NK-92 (cell line): ENCODE data around the gene LCAT.
"Not testable (repeated sequence)": the region's sequence is repeated elsewhere in the genome, so short reads cannot be mapped to it uniquely, and the experiment has no call there.

Source experiments
- DNase-seq: peaks from one replicate; lab custom pipeline; 2025; ENCODE audit not compliant: unreplicated experiment; lab: John Stamatoyannopoulos, UW

Gene LCAT

GRCh38 chr16:67950335-67950843 is 6.5 kb upstream of the LCAT start:
- no peak for DNase-seq

- no peak for DNase-seq
Observed at GRCh38 chr16:67949645-67950044, 5.7 kb upstream of the LCAT start.

- DNase-seq = no peak
Observed at GRCh38 chr16:67948015-67948414, 4.1 kb upstream of the LCAT start.

- no peak for DNase-seq
Observed at GRCh38 chr16:67946966-67947558, 3.1 kb upstream of the LCAT start.

- DNase-seq = no peak
Observed at GRCh38 chr16:67946128-67946569, 2.2 kb upstream of the LCAT start.

GRCh38 chr16:67945392-67945933 is 1.5 kb upstream of the LCAT start:
- no peak for DNase-seq

GRCh38 chr16:67944690-67945391 is 921 bp upstream of the LCAT start:
- DNase-seq = no peak

- no peak for DNase-seq
Observed at GRCh38 chr16:67943256-67943618, 683 bp downstream of the LCAT start.

GRCh38 chr16:67942510-67943255 is 1.2 kb downstream of the LCAT start:
- DNase-seq = no peak

GRCh38 chr16:67942200-67942509 is 1.8 kb downstream of the LCAT start:
- DNase-seq = no peak

GRCh38 chr16:67941469-67942199 is 2.3 kb downstream of the LCAT start:
- DNase-seq = no peak

- no peak for DNase-seq
Observed at GRCh38 chr16:67940446-67941089, 3.4 kb downstream of the LCAT start.

GRCh38 chr16:67939507-67940445 is 4.1 kb downstream of the LCAT start:
- no peak for DNase-seq

- DNase-seq = not testable (repeated sequence)
Observed at GRCh38 chr16:67937713-67938112, 6.2 kb downstream of the LCAT start.

GRCh38 chr16:67936880-67937605 is 6.9 kb downstream of the LCAT start:
- DNase-seq = no peak

- DNase-seq = peak; percentile 11
Observed at GRCh38 chr16:67936124-67936879, 7.6 kb downstream of the LCAT start, which contains the start of gene PSMB10. TSS of gene PSMB10 (minus strand) at chr16:67936850. CDS start at chr16:67936749, 101 bp downstream.

GRCh38 chr16:67935402-67936123 is 8.4 kb downstream of the LCAT start:
- DNase-seq = peak; percentile 49

- no peak for DNase-seq
Observed at GRCh38 chr16:67935101-67935401, 8.9 kb downstream of the LCAT start.
